K562 (cell line): ENCODE measurements around the gene MED19. TPM values are rescaled to one million over a fixed set of nuclear protein-coding genes. Genes with fewer than 3 reads are reported as not detected.

Source experiments
- ARID2 ChIP-seq: fragments of 450-650 bp; IDR thresholded peaks from 2 replicates; pipeline ENCODE4 v1.6.1; 2017; ENCODE audit warnings: antibody characterized with exemption, mild to moderate bottlenecking
- MBD2 ChIP-seq: sonication (generic); IDR thresholded peaks from 2 replicates; pipeline ENCODE4 v1.6.1; 2016; ENCODE audit warnings: low read depth, borderline replicate concordance
- NFYB ChIP-seq: IDR thresholded peaks from 2 replicates; pipeline ENCODE4 v1.6.1; 2011; ENCODE audit warnings: mild to moderate bottlenecking, moderate library complexity; ENCODE audit not compliant: insufficient read length; ENCODE audit errors: extremely low read depth
- TRIM28 ChIP-seq: fragments of 450-650 bp; IDR thresholded peaks from 2 replicates; pipeline ENCODE4 v1.6.1; 2017
- ZNF445 ChIP-seq: fragments of 250-450 bp; sonication (Bioruptor Pico); IDR thresholded peaks from 2 replicates; pipeline ENCODE4 v1.4.0; 2020; ENCODE audit warnings: low read depth, mild to moderate bottlenecking, moderate library complexity
- ZNF780A ChIP-seq: fragments of 250-450 bp; sonication (Bioruptor Pico); IDR thresholded peaks from 2 replicates; pipeline ENCODE4 v1.5.0; 2021; ENCODE audit warnings: mild to moderate bottlenecking
- polyA plus RNA-seq, 8 experiments: library from polyadenylated mRNA; depleted of rRNA in 4 of 8; stranded (reverse) in 5 of 8; unstranded in 3 of 8; fragments of >200 nt; fragmentation: Nextera tagmentation in 2 of 8; fragmentation: Illumina TruSeq in 1 of 8; extraction: Ambion mirVana in 2 of 8; extraction: Trizol in 1 of 8; gene quantifications; 2 replicates each; pipeline versions ENCODE4 v1.2.1 to v1.2.3, GENCODE V29; 2011 to 2014; ENCODE audit warnings: inconsistent platforms in 1 of 8, missing spikeins in 1 of 8
- total RNA-seq, 7 experiments: library from RNA; depleted of rRNA in 6 of 7; stranded (reverse); fragments of >200 nt in 6 of 7; fragmentation: Illumina TruSeq in 2 of 7; extraction: Trizol in 2 of 7; gene quantifications; 2 replicates each; pipeline versions ENCODE4 v1.2.1 to v1.2.3, GENCODE V29; 2011 to 2021; ENCODE audit warnings: low replicate concordance in 1 of 7
- TF ChIP-seq, protein P1 (sequence below): fragments of 150-350 bp; conservative IDR thresholded peaks from 2 replicates; pipeline ENCODE4 v1.6.1; 2014; ENCODE audit warnings: low read length
- TF ChIP-seq, protein P2 (sequence below): sonication (generic); formaldehyde crosslinking; IDR thresholded peaks from 2 replicates; pipeline ENCODE4 v1.8.0; 2023; ENCODE audit warnings: mild to moderate bottlenecking, missing genetic modification reagents

Gene MED19
- total and polyA plus RNA-seq, 9 of the 15 experiments (the other 6 are each of a cell fraction or from before 2014, with no cell fraction given), result 7.3 to 23.5 (median 15.0) TPM

DNA sequence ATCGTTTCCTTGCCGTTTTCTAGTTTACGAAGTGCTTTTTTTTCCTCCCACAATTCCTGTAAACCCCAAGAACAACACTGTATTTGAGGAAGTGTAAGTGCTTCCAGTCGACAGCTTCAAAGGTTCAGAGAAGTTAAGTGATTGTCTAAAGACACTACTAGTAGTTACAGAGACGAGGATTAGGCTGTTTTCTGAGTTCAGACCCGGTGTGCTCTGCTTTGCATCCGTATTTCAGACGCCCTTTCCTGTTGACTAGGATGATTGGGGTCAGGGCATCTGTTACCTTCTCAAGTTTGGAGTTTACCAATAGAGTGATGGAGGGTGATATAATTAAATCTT, 54.0 kb downstream of the MED19 start (continued):
- TF ChIP-seq, protein P1, sequence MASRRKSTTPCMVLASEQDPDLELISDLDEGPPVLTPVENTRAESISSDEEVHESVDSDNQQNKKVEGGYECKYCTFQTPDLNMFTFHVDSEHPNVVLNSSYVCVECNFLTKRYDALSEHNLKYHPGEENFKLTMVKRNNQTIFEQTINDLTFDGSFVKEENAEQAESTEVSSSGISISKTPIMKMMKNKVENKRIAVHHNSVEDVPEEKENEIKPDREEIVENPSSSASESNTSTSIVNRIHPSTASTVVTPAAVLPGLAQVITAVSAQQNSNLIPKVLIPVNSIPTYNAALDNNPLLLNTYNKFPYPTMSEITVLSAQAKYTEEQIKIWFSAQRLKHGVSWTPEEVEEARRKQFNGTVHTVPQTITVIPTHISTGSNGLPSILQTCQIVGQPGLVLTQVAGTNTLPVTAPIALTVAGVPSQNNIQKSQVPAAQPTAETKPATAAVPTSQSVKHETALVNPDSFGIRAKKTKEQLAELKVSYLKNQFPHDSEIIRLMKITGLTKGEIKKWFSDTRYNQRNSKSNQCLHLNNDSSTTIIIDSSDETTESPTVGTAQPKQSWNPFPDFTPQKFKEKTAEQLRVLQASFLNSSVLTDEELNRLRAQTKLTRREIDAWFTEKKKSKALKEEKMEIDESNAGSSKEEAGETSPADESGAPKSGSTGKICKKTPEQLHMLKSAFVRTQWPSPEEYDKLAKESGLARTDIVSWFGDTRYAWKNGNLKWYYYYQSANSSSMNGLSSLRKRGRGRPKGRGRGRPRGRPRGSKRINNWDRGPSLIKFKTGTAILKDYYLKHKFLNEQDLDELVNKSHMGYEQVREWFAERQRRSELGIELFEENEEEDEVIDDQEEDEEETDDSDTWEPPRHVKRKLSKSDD, result no peak
- TF ChIP-seq ZNF445 (CRISPR knock-in tag), result no peak
- TF ChIP-seq ARID2, result no peak
- no peak for TF ChIP-seq TRIM28
- TF ChIP-seq MBD2, result no peak
- TF ChIP-seq NFYB, result no peak
- TF ChIP-seq ZNF780A, result no peak
- TF ChIP-seq, protein P2, sequence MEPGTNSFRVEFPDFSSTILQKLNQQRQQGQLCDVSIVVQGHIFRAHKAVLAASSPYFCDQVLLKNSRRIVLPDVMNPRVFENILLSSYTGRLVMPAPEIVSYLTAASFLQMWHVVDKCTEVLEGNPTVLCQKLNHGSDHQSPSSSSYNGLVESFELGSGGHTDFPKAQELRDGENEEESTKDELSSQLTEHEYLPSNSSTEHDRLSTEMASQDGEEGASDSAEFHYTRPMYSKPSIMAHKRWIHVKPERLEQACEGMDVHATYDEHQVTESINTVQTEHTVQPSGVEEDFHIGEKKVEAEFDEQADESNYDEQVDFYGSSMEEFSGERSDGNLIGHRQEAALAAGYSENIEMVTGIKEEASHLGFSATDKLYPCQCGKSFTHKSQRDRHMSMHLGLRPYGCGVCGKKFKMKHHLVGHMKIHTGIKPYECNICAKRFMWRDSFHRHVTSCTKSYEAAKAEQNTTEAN (CRISPR knock-in tag), result no peak
